Liver (tissue), 3 donors: ENCODE data around the gene FAM53B.

Experiments used
- ATF3 ChIP-seq: IDR thresholded peaks from 2 replicates; pipeline ENCODE4 v1.6.1; 2016; ENCODE audit warnings: antibody characterized with exemption
- EGR1 ChIP-seq, 2 donors: IDR thresholded peaks; 2 replicates each; pipeline ENCODE4 v1.6.1; 2016 to 2018; ENCODE audit warnings: antibody characterized with exemption in 2 of 2, low read depth in 2 of 2
- MAX ChIP-seq: IDR thresholded peaks from 2 replicates; pipeline ENCODE4 v1.6.1; 2016; ENCODE audit warnings: antibody characterized with exemption
- REST ChIP-seq: IDR thresholded peaks from 2 replicates; pipeline ENCODE4 v1.6.1; 2016; ENCODE audit warnings: antibody characterized with exemption, mild to moderate bottlenecking
- RXRA ChIP-seq, 2 donors: IDR thresholded peaks; 2 replicates each; pipeline ENCODE4 v1.6.1; 2017 to 2018; ENCODE audit warnings: antibody characterized with exemption in 2 of 2, mild to moderate bottlenecking in 1 of 2
- SP1 ChIP-seq: IDR thresholded peaks from 2 replicates; pipeline ENCODE4 v1.6.1; 2018; ENCODE audit warnings: antibody characterized with exemption, mild to moderate bottlenecking
- YY1 ChIP-seq: IDR thresholded peaks from 2 replicates; pipeline ENCODE4 v1.6.1; 2016; ENCODE audit warnings: antibody characterized with exemption, mild to moderate bottlenecking
- TF ChIP-seq, protein P1 (sequence below): fragments of 150-350 bp; IDR thresholded peaks from 2 replicates; pipeline ENCODE4 v1.5.1; 2017; ENCODE audit warnings: improper control_type of control experiment, low read depth, low read length; ENCODE audit not compliant: missing input control
- donor health status: healthy.
- donor health status: healthy.

GRCh38 chr10:124574456-124575070 lies 169.6 kb downstream of the FAM53B start:
- TF ChIP-seq SP1 (no peak), YY1 (no peak), EGR1 (IDR thresholded peaks at IDR 0.05; ENCODE audit: low read depth in 2 of 2) (no peak), ATF3 (no peak), REST (no peak), RXRA (IDR thresholded peaks at IDR 0.05) (no peak), MAX (no peak)
- TF ChIP-seq, protein P1, sequence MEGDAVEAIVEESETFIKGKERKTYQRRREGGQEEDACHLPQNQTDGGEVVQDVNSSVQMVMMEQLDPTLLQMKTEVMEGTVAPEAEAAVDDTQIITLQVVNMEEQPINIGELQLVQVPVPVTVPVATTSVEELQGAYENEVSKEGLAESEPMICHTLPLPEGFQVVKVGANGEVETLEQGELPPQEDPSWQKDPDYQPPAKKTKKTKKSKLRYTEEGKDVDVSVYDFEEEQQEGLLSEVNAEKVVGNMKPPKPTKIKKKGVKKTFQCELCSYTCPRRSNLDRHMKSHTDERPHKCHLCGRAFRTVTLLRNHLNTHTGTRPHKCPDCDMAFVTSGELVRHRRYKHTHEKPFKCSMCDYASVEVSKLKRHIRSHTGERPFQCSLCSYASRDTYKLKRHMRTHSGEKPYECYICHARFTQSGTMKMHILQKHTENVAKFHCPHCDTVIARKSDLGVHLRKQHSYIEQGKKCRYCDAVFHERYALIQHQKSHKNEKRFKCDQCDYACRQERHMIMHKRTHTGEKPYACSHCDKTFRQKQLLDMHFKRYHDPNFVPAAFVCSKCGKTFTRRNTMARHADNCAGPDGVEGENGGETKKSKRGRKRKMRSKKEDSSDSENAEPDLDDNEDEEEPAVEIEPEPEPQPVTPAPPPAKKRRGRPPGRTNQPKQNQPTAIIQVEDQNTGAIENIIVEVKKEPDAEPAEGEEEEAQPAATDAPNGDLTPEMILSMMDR: no peak
